ENCODE data around the gene LRRK2.

The LRRK2 gene

DNA sequence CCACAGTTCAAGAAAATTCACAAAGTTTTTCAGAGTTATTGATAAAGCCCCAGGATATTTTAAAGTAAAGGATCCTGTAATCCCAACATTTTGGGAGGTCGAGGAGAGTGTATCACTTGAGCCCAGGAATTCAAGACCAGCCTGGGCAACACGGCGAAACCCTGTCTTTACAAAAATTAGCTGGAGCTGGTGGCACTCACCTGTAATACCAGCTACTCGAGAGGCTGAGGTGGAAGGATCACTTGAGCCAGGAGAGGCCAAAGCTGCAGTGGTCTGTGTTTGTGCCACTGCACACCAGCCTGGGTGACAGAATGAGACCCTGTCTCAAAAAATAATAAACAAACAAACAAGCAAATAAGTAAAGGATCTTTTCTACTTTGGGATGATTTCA, 39.5 kb upstream of the LRRK2 start:
- no peak for DNase-seq (ENCODE audit: low spot score)
- TF ChIP-seq, protein P1, sequence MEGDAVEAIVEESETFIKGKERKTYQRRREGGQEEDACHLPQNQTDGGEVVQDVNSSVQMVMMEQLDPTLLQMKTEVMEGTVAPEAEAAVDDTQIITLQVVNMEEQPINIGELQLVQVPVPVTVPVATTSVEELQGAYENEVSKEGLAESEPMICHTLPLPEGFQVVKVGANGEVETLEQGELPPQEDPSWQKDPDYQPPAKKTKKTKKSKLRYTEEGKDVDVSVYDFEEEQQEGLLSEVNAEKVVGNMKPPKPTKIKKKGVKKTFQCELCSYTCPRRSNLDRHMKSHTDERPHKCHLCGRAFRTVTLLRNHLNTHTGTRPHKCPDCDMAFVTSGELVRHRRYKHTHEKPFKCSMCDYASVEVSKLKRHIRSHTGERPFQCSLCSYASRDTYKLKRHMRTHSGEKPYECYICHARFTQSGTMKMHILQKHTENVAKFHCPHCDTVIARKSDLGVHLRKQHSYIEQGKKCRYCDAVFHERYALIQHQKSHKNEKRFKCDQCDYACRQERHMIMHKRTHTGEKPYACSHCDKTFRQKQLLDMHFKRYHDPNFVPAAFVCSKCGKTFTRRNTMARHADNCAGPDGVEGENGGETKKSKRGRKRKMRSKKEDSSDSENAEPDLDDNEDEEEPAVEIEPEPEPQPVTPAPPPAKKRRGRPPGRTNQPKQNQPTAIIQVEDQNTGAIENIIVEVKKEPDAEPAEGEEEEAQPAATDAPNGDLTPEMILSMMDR (IDR thresholded peaks at IDR 0.05; ENCODE audit: extremely low read depth, missing control alignments), result no peak

DNA sequence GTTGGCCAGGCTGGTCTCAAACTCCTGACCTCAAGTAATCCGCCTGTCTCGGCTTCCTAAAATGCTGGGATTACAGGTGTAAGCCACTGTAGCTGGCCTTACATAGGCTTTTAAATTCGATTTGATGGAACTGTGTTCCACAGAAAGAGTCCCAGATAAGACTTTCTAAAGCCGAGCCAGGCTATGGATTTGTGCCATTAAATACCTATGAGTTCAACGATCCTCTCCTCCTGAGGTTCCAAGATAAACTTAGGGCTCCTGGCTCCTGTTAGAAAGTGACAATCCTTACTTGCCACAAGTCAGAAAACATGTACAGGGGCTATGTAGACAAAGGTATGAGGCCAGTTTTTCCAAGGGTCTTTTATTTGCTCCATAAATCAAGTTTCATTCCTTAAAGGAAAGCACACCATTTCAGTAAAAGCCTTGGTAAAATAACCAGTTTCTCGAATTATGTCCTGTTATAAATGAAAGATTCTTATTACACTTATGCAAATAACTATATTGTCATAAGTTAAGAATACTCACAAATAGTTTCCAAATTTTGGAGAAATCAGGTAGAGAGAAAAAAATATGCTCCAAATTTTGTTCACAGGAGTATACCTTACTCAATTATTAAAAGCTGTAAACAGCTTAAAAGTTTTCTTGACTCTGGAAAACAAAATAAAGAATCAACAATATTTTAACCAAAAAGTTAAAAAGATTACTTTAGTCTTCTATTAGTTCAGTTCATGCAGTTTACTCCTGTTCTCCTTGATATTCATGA, 36.1 kb upstream of the LRRK2 start:
- no peak for DNase-seq (ENCODE audit: low spot score)
- TF ChIP-seq, protein P1 (IDR thresholded peaks at IDR 0.05; ENCODE audit: extremely low read depth, missing control alignments), result no peak

DNA sequence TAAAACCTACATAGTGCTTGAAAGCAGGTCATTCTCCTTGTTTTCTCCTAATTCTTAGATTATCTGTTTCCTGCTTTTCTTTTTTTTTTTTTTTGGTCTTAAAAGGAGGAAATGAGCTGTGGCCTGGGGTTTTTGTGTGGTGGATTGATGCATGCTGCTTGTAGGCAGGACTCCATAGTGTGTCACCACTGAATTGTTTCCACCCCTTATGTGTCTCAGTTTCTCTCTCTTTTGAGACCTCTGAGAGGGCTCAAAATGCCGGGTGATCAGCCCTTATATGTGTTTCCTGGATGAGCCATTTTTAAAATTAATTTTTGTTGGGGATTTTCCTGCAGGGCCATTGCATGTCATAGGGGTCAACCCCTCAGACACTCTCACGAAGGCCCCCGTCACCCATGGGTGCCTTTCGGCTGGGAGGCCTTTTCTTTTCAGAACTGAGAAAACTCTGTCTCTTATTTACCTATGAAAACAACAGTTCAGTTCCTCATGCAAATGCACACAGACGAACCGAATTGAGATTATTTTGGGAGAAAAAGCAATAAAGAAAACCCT, 32.0 kb upstream of the LRRK2 start:
- TF ChIP-seq, protein P1 (IDR thresholded peaks at IDR 0.05; ENCODE audit: extremely low read depth, missing control alignments), result no peak
- DNase-seq (ENCODE audit: low spot score), result peak; percentile 42

DNA sequence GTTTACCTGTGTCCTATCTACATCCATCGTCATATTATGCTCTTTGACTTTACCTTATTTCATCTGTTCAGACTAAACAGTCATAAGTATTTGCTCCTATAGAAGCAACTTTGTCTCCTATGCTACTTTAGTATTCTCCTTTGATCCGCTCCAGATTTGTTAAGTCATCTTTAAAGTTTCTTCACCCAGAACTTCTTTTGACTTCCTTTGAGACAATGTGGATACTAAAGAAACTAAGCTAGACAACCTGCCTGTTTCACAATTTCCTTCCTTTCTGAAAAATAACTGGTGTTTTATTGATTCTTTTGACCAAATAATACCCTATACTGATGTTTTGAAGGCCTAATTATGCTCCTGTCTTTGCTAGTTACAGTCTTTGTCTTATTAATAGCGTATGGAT, 30.0 kb upstream of the LRRK2 start:
- TF ChIP-seq, protein P1 (IDR thresholded peaks at IDR 0.05; ENCODE audit: extremely low read depth, missing control alignments), result no peak
- DNase-seq (ENCODE audit: low spot score), result no peak

DNA sequence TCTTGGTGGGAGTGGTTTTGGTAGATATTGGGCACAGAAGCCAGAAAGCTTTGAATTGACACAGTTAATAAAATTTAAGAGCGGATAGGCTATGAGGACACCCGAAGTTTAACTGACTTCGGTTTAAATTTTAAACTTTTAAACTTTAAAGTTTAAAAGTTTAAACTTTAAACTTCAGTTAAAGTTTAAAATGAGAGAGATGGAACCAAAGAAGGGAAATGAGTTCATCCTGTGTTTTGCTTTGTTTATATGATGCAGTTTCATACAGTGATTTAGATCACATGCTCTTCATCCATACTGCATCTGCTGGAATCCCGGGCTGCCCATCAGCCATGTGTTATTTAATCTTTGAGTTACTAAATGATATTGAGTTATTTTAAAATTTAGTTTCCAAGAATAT, 27.2 kb upstream of the LRRK2 start:
- TF ChIP-seq, protein P1 (IDR thresholded peaks at IDR 0.05; ENCODE audit: extremely low read depth, missing control alignments), result no peak
- DNase-seq (ENCODE audit: low spot score), result no peak

DNA sequence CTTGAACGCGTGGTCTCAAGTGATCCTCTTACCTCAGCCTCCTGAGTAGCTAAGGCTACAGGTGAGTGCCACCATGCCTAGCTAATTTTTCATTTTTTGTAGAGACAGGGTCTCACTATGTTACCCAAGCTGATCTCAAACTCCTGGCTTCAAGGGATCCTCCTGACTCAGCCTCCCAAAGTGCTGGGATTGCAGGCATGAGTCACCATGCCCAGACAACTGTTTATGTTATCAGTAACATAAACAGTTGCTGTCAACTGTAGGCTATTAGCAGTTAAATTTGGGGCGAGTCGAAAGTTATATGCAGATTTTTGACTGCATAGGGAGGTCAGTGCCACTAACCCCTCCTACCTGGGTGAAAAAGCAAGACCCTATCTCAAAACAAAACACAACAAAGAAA, 26.2 kb upstream of the LRRK2 start:
- no peak for DNase-seq (ENCODE audit: low spot score)
- TF ChIP-seq, protein P1 (IDR thresholded peaks at IDR 0.05; ENCODE audit: extremely low read depth, missing control alignments), result no peak

DNA sequence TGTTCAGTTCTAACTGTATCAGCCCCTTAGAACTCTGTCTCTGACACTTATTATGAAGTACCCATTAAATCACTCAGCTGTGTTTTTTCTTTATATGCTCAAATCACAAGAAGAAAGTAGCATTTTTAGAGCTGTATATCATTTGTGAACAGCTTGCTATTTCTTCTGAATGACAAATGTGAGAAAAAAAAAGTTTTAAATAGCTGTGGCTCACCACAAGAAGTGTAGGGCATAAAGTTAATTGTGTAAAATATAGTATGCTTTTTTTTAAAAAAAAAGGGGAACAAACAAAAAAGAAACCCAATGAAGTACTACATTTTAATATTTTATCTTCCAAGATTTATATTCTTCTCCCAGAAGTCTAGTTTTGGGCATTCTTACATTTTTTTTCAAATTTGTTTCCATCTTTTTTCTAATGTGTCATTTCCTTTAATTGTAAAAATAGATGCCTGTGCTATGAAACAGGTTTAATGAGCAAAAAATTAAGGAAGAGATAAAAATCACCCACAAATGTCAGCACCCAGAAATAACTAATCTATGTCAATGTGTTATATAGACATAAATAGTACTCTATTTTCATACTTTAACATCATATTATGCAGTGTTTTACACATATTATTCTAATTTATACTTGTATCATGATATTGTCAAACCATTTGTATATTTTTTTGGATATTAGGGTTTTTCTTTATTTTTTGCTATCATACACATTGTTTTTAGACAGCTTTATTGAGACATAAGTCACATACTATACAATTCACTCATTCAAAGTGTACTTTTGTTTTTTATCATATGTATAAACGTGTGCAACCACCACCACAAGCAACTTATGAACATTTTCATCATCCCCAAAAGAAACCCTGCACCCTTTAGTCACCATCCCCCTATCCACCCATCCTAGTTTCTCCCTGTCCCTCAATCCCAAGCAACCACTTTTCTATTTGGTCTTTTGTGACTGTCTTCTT, 22.4 kb upstream of the LRRK2 start:
- no peak for DNase-seq (ENCODE audit: low spot score)
- TF ChIP-seq, protein P1 (IDR thresholded peaks at IDR 0.05; ENCODE audit: extremely low read depth, missing control alignments), result no peak

Data from GM20000 (cell line).